AG09319 (cell line): ENCODE data around the gene WFDC11.
A peak's percentile ranks its signal among the peaks of the same experiment; 100 is the strongest.

Experiments
- DNase-seq: peaks from one replicate; pipeline ENCODE4 v3.0.0-alpha.2; 2010; ENCODE audit warnings: low read depth; ENCODE audit errors: extremely low read depth
- TF ChIP-seq, protein P1 (sequence below): IDR thresholded peaks from 2 replicates; pipeline ENCODE4 v1.5.1; 2011; ENCODE audit warnings: low read depth, mild to moderate bottlenecking, inconsistent platforms, low read length, moderate library complexity

The WFDC11 gene

GRCh38 chr20:45612314-45612713, 57.7 kb downstream of the WFDC11 start:
- DNase-seq, result no peak

DNA sequence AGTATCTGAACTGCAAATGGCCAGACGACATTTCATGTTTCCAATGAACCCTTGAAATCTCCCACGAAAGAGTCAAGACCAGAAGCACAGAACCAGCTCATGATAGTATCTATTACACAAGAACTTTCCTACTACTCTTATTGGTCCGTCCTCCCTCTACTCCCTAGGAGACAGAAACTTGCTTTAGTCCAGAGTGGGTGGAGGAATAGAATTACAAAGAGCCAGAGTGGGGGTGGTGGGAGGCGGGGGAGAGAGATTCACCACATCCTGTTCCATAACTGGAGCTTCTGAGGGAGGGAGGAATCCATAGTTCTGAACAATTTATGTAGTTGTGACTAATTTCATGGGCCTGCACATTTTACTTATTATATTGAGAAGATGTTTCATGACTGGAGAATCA, 59.0 kb downstream of the WFDC11 start:
- peak; percentile 29 for DNase-seq
- TF ChIP-seq, protein P1, sequence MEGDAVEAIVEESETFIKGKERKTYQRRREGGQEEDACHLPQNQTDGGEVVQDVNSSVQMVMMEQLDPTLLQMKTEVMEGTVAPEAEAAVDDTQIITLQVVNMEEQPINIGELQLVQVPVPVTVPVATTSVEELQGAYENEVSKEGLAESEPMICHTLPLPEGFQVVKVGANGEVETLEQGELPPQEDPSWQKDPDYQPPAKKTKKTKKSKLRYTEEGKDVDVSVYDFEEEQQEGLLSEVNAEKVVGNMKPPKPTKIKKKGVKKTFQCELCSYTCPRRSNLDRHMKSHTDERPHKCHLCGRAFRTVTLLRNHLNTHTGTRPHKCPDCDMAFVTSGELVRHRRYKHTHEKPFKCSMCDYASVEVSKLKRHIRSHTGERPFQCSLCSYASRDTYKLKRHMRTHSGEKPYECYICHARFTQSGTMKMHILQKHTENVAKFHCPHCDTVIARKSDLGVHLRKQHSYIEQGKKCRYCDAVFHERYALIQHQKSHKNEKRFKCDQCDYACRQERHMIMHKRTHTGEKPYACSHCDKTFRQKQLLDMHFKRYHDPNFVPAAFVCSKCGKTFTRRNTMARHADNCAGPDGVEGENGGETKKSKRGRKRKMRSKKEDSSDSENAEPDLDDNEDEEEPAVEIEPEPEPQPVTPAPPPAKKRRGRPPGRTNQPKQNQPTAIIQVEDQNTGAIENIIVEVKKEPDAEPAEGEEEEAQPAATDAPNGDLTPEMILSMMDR, result no peak

More at GRCh38 chr20:45612314-45612713, 57.7 kb downstream of the WFDC11 start:
- TF ChIP-seq, protein P1, result no peak

DNA sequence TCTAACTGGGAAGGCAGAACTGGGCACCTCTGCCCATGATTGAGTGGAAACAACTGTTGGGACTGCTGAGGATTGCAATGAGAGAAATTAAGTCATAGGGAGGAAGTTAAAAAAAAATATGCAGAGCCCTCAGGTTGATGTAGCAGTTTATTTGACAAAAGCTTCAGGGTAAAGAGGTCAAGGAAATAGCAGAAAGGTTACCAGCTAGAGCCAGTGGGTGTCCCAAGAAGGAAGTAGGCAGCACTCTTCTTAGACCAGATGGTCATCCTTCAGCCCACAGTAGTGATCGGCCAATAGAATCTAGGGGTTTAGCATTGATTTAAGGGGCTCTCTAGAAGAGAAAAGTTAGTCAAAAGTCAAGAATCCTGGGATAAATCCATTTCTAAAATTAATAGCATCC, 62.2 kb downstream of the WFDC11 start:
- DNase-seq, result no peak
- TF ChIP-seq, protein P1, result no peak
